HG03460 (cell line): ENCODE data around the gene C1orf226.

Experiments
- ATAC-seq: cut with Tn5 transposase; IDR thresholded peaks from one replicate; pipeline ENCODE4 v1.9.1; 2021; ENCODE audit not compliant: unreplicated experiment

The C1orf226 gene

DNA sequence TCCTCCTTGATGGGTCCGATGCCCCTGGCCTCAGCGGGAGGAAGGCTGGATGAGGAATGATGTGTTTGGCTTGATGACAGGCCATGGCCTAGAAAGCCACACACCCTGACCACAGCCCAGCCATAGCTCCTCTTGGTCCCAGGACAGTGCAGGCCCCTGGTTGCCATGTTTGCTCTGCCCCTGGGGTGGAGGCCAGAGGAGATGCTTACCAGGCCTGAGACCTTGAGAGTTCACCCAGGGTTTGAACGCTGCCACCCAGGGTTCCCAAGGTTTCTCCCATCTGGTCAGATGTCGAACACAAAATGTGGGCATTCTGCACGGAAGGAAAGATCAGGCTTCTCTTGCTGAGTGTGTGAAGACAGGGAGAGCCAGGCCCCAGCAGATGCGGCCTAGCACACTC, 2.6 kb downstream of the C1orf226 start:
- ATAC-seq, result no peak

DNA sequence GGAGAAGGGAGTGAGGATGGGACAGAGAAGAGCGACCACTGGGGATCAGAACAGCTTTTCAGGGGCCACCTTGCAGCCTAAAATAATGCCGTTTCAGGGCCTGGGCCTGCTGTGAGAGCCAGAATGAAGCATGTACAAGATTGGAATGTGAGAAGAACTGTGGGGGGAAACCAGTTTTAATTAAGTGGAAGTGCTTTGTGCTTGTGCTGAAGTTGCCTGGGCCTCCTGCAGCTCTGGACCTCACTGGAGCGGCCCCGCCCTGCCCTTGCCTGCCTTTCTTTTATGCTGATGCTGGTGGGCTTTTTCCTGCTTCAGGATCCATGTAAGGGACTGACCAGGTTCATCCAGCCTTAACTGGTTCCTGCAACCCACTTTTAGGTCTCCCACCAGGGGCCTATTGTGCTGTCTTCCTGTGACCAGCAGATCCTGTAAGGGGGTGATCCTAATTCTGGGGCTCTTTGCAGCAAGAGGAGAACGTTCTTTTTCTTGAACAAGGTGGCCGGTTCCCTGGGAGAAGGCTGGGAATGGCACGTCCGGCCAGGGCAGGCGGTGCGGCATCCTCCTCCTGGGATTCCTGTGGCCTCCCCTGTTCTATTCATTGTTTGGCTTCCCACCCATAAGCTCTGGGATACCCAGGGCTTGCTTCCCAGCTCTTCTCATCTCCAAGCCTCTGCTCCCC, 3.2 kb downstream of the C1orf226 start:
- no peak for ATAC-seq

DNA sequence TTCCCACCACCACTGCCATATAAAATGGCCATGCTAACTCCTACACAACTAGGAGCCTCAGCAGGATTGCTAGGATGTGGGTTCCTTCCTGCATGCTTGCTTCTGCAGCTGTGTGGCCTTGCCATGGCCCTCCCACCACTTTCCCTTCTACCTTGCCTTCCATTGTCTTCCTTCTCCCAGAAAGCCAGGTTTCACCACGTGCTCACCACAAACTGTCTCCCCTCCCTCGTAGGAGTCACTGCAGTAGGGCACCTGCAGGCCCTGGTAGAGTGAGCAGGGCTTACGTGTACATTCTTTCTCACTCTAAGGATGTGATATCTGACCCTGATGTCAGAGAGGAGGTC, 3.7 kb downstream of the C1orf226 start:
- no peak for ATAC-seq

DNA sequence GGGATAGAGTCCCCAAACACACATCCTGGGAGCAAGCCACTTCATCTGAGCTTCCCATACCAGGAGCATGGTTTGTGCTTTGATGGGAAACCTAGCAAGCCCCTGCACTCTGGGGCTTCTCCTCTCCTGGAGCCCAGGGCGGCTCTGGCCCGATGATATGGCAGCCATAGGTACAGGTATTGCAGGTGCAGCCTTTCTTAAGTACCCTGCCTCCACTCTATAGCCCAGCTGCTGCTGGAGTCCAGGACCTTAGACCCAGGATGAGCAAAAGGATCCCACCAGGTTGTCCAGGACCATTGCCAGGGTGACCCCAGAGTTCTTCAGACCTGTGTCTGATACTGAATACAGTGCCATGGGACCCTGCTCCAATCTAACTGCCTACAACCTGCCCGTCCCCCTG, 4.2 kb downstream of the C1orf226 start:
- no peak for ATAC-seq

DNA sequence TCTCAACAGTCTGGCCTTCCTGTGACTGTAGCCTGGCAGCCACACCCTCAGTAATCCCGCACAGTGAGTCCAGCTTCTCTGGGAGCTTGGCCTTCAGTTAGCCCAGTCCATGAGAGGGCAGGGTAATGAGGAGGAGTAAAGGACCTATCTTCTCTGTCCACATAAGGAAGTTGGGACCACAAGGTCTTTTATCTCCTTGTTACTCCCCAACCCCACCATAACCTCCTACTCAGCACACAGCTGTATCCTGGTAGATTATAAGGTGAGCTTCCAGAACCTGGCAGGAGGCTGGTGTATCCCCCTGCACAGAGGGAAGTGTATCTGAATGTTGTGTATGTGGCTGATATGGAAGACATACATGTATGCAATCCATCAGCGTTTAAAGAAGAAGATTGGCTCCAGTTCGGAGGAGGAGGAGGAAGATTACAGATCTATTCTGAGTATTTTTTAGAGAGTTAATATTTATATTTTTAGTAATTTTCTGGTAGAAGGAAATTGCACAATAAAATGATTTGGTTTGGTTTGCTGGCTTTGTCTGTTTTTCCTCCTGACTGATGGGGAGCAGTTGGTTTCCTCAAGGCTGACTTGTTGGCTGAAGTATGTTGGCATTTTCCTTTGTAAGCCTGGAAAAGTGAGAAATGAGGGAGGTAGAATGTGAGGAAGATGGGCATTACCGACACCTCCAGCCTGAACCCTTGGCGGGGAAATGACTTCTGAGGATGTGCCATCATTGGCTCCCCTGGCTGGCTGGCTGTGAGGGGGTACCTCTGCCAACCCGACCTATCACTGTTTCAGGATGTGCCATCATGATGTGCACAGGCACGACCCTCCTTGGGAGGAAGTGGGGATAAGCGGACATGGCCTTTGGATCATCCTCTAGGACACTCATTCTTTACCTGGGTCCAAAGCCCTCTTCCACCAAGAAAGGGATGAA, 5.0 kb downstream of the C1orf226 start:
- no peak for ATAC-seq

DNA sequence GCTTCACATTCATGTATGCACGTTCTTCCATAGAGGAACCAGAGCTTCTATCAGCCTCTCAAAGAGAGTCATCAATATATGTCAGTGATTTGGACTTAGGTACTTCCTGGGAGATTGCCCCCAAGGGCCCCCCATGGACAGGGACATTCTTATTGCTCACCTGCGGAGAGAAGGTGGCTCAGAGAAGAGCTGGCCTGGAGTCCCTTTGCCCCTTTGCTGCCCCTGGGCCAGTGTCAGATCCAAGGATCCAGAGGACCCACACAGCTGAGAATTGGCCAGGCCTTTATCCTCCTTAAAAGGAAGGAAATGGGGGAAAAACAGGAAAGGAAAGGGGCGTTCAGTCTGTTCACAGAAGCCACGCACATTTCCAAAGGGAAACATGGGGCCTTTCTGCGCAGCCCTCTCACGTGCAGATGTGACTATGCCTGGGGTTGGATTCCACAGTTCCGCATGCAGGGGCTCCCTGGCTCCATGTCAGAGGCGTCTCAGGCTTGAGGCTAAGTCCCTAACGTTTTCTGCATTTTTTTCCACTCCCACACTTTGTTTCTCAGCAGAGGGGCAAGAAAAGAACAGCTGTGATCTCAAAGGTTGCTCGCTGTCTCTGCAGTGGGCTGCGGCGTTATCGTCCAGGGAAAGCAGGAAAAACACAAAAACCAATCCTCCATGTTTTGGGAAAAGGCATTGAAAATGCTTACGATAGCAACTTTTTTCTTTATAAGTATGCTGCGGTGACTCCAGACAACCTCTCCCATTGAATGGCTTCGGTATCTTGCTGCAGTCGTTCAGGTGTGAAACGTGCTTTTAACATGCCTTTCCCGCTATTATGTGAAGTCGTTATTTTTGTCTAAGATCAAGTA, 5.9 kb downstream of the C1orf226 start:
- ATAC-seq, result no peak

DNA sequence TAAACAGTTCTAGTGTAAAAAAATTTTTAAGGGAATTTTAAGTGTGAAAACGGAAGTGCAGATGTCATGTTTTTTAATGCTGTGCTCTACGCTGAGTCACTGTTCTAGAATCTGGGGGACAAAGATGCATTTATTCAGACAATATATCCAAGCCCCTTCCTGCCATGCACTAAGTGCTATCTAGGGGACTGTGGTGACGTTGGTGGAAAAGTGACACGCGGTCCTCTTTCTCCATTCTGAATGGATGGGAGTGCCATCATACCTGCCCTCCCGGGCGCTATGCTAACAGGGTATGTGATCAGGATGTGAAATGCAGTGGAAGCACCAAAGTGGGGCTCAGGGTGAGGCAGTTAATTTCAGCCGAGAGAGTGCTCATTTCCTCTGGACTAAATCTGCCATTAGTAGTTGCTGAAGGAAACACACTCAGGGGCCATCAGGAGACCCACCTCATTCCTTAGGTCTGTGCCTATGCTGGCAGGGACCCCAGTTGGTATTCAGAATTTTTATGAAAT, 6.6 kb downstream of the C1orf226 start:
- no peak for ATAC-seq

DNA sequence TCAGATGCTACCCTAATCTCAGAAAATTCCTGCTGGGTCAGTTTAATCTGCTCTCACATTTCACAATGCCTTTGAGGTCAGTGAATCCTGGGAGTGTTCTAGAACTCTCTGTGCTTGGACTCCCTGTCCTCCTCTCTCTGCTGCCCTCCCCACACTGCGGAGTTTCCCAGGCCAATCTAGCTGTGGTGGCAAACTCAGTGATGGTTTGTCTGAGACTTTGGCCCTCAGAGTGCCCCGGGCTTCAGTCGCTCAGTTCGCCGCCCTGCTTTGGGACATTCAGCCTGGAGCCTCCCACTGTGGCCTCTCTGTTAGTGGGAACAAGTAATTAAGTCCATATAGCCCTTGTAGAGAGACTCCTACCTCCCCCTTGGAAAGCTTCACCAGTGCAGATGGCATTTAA, 7.1 kb downstream of the C1orf226 start:
- ATAC-seq, result no peak

DNA sequence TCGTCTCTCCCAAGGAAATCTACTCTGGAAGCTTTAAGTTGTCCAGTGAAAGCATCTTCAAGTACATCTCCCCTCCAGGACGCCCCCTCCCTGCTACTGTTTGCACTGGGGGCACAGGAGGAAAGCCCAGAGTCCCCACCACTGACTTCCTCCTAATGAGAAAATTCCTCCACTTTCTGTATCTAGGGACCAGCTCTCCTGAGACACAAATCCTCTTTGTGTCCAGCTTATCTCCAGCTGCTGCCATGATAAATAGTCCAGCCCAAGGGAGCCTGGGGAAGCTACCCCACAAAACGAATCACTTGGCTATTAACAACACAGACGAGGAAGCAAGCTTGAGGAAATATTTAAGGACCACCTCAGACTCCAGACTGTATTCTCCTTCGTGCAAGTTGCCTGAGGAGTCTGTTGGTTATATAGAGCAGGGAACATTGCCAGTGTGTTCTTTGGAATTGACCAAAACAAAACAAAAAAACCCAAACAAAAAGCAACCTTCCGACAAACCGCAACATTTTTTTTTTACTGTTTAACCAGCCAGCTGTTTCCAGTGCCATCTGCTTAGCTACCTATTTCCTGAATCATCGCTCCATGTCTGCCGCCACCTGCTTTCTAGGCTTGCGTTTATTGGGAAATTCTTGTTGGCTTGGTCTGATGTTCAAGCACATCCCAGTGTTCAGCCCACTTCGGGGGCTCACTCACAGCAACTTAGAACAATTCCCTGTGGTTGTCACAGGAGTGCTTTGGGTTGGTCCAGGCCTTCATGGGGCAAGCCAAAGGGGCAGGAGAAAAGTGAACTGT, 7.7 kb downstream of the C1orf226 start:
- peak; percentile 53 for ATAC-seq

DNA sequence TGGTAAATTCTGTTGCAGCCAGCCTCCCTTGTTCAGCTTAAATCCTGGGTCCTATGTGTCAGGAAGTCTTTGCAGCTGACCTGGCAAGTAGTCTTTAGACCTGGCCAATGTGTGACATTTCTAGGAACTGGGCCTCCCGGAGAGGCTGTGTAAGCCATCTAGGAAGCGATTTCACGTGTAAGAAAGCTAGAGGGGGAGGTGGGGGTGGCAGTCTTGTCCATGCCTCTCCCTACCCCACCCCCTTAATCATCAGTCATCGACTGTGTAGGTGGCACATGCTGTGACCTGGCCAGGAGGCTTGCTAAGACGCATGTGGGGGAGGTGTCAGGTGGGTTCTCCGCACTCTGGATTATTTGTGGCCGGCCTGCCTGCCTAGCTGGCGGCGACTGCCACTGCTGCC, 8.4 kb downstream of the C1orf226 start:
- no peak for ATAC-seq

DNA sequence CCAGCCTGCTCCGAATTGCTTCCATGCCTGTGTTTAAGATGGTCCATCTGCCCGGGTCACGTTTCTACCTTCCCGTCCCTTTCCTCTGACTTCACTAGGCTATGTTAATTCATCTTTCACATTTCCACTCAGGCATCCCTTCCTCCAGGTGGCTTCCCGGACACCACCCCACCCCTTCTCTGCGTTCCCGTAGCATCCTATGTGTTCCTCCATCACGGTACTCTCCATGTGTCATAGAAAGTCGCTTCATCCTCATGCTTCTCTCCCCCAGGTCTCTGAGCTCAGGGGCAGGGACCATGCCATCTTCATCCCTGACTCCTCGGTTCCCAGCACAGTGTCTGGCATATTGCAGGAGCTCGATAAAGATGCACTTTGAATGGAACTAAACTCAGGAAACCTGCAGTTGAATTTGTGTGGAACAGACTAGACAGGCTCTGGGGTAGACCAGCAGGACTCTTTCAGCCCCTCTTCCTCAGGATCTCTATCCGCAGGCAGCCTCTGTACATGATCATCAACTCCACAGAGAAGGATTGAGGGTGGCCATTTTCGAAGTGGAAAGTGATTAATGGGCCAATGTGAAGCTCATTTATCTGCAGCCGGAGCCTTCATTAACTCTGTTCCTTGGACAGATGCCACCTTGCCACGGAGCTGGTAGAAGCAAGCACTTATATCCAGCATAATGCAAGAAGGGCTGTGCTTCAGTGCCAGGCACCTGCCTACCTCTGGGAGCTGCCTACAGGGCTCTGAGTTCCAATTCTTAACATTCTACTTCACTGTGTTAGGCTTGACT, 9.1 kb downstream of the C1orf226 start:
- ATAC-seq, result no peak

DNA sequence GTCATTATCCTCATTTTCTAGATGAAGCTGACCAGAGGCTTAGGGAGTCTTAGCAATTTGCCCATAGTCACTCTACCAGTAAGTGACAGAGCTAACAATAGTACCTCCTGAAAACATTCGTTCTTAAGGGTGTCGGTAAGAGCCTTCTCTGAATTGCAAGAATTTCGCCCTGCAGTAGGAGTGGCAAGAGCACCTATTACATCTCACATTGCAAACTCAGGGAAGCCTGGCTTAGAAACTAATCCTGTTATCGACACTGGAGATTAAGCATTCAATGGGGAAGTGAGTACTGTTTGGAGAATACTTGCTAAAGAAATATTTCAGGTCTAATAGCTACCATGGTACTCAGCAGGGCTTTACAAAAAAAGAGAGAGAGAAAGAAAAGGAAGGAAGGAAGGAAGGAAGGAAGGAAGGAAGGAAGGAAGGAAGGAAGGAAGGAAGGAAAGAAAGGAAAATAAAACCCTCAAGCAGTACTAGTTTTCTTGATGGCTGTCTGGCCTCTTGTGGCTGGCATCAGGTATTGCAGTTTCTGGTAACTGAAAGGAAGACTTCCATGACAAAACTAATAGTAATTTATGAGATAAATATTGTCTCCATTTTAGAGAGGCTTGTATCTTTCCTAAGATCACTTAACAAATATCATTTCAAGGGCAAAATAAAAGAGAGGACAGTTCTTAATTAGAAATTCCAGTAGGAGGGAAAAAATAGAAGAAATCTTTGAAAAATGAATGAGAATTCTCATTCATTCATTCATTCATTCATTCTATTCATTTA, 10.4 kb downstream of the C1orf226 start:
- no peak for ATAC-seq

DNA sequence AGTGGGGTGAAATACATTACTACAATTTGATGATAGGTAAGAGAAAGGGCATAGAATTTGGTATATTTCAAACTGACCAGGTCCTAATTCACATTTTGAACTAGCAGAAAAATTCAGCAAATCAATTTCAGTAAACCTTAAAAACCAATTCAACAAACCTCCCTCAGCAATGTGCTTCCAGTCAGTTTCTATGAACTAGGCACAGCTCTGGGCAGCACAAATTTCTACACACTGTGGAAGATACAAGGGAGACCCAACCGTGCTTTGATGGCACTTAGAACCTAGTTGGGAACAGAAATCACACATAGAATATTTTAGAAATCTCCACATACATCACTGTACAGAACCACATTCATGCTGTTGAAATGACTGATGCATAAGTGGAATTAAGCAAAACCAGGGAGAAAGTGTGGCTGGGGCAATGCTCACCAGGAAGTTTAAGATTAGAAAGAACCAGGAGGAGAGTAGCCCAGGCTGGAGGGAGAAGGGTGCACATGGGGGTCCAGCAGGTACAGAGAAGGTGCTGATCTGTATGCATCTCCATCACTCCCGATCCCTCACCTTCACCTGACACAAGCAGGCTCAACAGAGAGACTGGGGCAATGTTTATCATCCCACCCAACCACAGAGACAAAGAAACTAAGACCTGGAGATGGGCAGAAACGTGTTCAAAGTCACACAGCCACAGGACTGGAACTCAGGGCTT, 14.8 kb downstream of the C1orf226 start:
- no peak for ATAC-seq

DNA sequence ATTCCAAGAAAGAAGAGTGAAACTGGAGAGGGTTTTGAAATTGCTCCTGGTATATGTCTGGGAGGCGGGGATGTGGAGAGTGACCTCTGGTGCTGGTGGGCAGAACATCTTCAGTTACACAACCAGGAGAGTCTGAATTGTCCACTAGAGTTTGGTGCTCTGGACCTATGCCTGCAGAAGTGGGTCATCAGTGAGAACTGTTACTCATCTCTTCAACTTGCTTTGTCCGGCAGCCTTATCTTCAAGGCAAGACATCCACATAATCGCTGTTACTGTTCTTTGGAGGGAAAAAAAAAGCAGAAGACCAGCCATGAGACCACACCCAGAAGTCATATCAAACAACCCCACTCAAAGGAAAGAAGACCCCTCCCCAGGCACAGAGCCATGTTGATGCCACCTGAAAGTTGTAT, 15.5 kb downstream of the C1orf226 start:
- no peak for ATAC-seq

DNA sequence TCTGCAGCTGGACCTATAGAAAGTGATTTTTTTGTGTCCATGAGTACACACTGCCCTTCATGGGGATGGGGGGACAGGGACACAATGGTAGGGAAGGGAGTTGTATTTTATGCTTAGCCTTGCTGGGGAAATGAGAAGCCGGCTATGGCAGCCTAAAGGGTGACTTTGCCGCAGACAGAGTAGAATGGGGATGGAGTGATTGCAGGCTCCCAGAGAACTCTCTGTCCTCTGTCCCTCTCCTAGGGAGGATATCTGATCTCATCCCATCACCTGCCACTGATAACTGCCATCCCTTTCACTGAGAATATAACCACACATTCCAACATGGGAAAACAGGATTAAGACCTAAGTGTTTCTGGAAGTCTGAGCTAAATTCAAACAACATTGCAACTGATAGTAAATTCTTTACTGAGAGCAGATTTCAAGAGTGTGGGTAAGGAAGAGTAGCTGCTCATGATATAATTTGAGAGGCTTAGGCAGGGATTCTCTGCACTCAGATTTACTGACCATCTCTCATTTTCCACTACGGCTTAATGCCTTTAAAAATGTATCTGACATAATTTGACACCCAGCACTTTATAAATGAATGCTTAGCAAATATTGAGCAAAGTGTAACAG, 16.5 kb downstream of the C1orf226 start:
- ATAC-seq, result no peak

DNA sequence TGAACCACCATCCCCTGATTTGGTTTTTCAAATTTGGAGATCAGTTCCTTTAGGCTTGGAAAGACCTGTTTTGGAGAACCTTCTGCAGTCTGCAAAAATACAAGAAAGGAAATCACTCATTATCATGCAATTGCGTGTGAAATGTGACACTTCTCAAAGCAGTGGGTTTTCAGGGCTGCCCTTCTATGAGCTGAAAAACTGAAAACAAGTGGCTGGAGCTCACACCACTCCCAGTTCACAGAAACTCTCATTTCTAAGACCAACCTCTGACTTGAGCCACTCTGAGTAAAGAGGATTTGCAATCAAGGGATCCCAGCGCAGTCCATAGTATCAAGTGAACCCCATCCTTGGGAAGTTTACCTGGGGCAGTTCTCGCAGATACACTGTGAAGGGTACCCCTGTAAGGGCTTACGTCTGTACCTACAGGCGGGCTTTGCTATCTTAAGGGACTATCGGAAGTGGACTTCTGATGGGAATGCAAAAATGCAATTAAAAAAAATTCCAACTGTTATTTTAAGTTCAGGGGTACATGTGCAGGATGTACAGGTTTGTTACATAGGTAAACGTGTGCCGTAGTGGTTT, 17.6 kb downstream of the C1orf226 start:
- no peak for ATAC-seq

DNA sequence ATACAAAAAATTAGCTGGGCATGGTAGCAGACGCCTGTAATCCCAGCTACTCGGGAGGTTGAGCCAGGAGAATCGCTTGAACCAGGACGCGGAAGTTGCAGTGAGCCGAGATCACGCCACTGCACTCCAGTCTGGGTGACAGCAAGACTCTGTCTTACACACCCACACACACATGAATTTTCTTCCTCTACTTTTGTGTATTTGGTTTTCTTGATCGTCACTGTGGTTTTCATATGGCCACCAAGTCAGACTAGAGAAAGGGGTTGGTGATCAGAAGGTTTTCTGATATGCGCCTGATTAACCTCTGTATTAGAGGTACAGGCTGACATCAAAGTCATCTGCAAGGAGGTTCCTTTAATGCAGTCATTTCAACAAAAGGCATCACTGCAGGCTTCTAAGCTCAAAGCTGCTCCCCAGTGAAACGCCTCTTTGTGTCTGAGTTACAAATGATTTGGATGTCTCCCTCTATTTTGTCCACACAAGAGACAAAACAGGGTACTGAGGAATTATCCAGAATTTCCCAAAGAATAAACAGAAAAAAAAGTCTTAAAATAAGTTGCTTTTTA, 19.3 kb downstream of the C1orf226 start:
- no peak for ATAC-seq
